H9 (cell line): ENCODE measurements around the gene SCN10A. TPM values are rescaled to one million over a fixed set of nuclear protein-coding genes. Genes with fewer than 3 reads are reported as not detected.

Experiments used
- DNase-seq: peaks from one replicate; pipeline ENCODE4 v3.0.0-alpha.2; 2017
- H2AFZ ChIP-seq: one replicate; pipeline ENCODE4 v1.6.1; 2013; ENCODE audit warnings: mild to moderate bottlenecking, low read length, control low read depth, moderate library complexity
- H2AK5ac ChIP-seq: 2 replicates; pipeline ENCODE4 v1.6.1; 2013; ENCODE audit warnings: low read length, control low read depth, mixed read lengths; ENCODE audit not compliant: insufficient read length
- H2BK120ac ChIP-seq: one replicate; pipeline ENCODE4 v1.6.1; 2013; ENCODE audit warnings: low read depth, mild to moderate bottlenecking, low read length, control low read depth, inconsistent platforms; ENCODE audit not compliant: poor library complexity, severe bottlenecking
- H2BK12ac ChIP-seq: 2 replicates; pipeline ENCODE4 v1.6.1; 2013; ENCODE audit warnings: low read length, control low read depth, mixed read lengths, low read depth; ENCODE audit not compliant: insufficient read length
- H2BK15ac ChIP-seq: 2 replicates; pipeline ENCODE4 v1.6.1; 2013; ENCODE audit warnings: low read depth, low read length, control low read depth
- H2BK20ac ChIP-seq: one replicate; pipeline ENCODE4 v1.6.1; 2013; ENCODE audit warnings: low read depth, mild to moderate bottlenecking, low read length, control low read depth, inconsistent platforms; ENCODE audit not compliant: poor library complexity, severe bottlenecking
- H2BK5ac ChIP-seq: 2 replicates; pipeline ENCODE4 v1.6.1; 2013; ENCODE audit warnings: low read length, control low read depth, mixed read lengths; ENCODE audit not compliant: insufficient read length
- H3K14ac ChIP-seq: 2 replicates; pipeline ENCODE4 v1.6.1; 2013; ENCODE audit warnings: low read length, control low read depth; ENCODE audit not compliant: insufficient read depth
- H3K18ac ChIP-seq: 2 replicates; pipeline ENCODE4 v1.6.1; 2013; ENCODE audit warnings: low read depth, mild to moderate bottlenecking, mixed read lengths, low read length, control low read depth; ENCODE audit not compliant: insufficient read length
- H3K23ac ChIP-seq: 2 replicates; pipeline ENCODE4 v1.6.1; 2013; ENCODE audit warnings: low read length, control low read depth, mixed read lengths, low read depth; ENCODE audit not compliant: insufficient read length
- H3K23me2 ChIP-seq: 2 replicates; pipeline ENCODE4 v1.6.1; 2013; ENCODE audit warnings: low read depth, mild to moderate bottlenecking, mixed read lengths, low read length, control low read depth; ENCODE audit not compliant: insufficient read length, poor library complexity, severe bottlenecking
- H3K27ac ChIP-seq: 2 replicates; pipeline ENCODE4 v1.5.1; 2013; ENCODE audit warnings: low read length, control low read depth, mixed read lengths, low read depth; ENCODE audit not compliant: insufficient read length
- H3K27me3 ChIP-seq: 2 replicates; pipeline ENCODE4 v1.6.1; 2013; ENCODE audit warnings: low read length, control low read depth, inconsistent platforms; ENCODE audit not compliant: insufficient read depth
- H3K4ac ChIP-seq: 2 replicates; pipeline ENCODE4 v1.6.1; 2013; ENCODE audit warnings: low read depth, mild to moderate bottlenecking, control low read depth, inconsistent platforms, low read length, moderate library complexity
- H3K4me1 ChIP-seq: 2 replicates; pipeline ENCODE4 v1.6.1; 2013; ENCODE audit warnings: low read length, control low read depth, inconsistent platforms; ENCODE audit not compliant: insufficient read depth
- H3K4me2 ChIP-seq: 2 replicates; pipeline ENCODE4 v1.6.1; 2013; ENCODE audit warnings: low read length, control low read depth, mixed read lengths; ENCODE audit not compliant: insufficient read length, insufficient read depth
- H3K56ac ChIP-seq: 2 replicates; pipeline ENCODE4 v1.6.1; 2013; ENCODE audit warnings: low read depth, mild to moderate bottlenecking, mixed read lengths, low read length, control low read depth; ENCODE audit not compliant: insufficient read length
- H3K79me1 ChIP-seq: 2 replicates; pipeline ENCODE4 v1.6.1; 2013; ENCODE audit warnings: low read depth, mild to moderate bottlenecking, moderate library complexity, low read length, control low read depth, inconsistent platforms; ENCODE audit not compliant: insufficient read depth, poor library complexity, severe bottlenecking
- H3K79me2 ChIP-seq: 2 replicates; pipeline ENCODE4 v1.6.1; 2013; ENCODE audit warnings: low read length, control low read depth, inconsistent platforms; ENCODE audit not compliant: insufficient read depth
- H3K9ac ChIP-seq: 2 replicates; pipeline ENCODE4 v1.6.1; 2013; ENCODE audit warnings: low read length, control low read depth, mixed read lengths; ENCODE audit not compliant: insufficient read length; ENCODE audit errors: extremely low read depth
- H3K9me3 ChIP-seq: one replicate; pipeline ENCODE4 v1.6.1; 2013; ENCODE audit warnings: low read depth, low read length, inconsistent platforms; ENCODE audit not compliant: control insufficient read depth
- H3T11ph ChIP-seq: one replicate; pipeline ENCODE4 v1.6.1; 2013; ENCODE audit warnings: mild to moderate bottlenecking, low read length, control low read depth, inconsistent platforms
- H4K20me1 ChIP-seq: one replicate; pipeline ENCODE4 v1.6.1; 2013; ENCODE audit not compliant: control insufficient read depth, insufficient read length, insufficient read depth
- H4K5ac ChIP-seq: 2 replicates; pipeline ENCODE4 v1.6.1; 2013; ENCODE audit warnings: low read depth, mild to moderate bottlenecking, mixed read lengths, low read length, control low read depth; ENCODE audit not compliant: insufficient read length
- H4K8ac ChIP-seq: replicated peaks from 2 replicates; pipeline ENCODE4 v1.6.1; 2013; ENCODE audit warnings: low read length, control low read depth, mixed read lengths, low read depth; ENCODE audit not compliant: insufficient read length
- H4K91ac ChIP-seq: 2 replicates; pipeline ENCODE4 v1.6.1; 2013; ENCODE audit warnings: low read depth, mild to moderate bottlenecking, moderate library complexity, mixed read lengths, low read length, control low read depth; ENCODE audit not compliant: insufficient read length
- H3K27ac Mint-ChIP-seq, 3 experiments: 2 replicates in 2 of 3; 3 replicates in 1 of 3; pipeline ENCODE4 v1.8.0; 2020 to 2021; ENCODE audit warnings: mixed read lengths in 3 of 3, mild to moderate bottlenecking in 1 of 3, moderate library complexity in 1 of 3
- H3K27me3 Mint-ChIP-seq: 2 replicates; pipeline ENCODE4 v1.8.0; 2021; ENCODE audit warnings: low read depth, mild to moderate bottlenecking, moderate library complexity, mixed read lengths
- H3K36me3 Mint-ChIP-seq, 3 experiments: 2 replicates in 2 of 3; 3 replicates in 1 of 3; pipeline ENCODE4 v1.8.0; 2020 to 2021; ENCODE audit warnings: low read depth in 3 of 3, mixed read lengths in 3 of 3; ENCODE audit not compliant: insufficient read depth in 1 of 3
- H3K4me1 Mint-ChIP-seq, 2 experiments: 2 replicates each; pipeline ENCODE4 v1.8.0; 2020; ENCODE audit warnings: mixed read lengths in 2 of 2
- H3K4me3 Mint-ChIP-seq, 2 experiments: 2 replicates in 1 of 2; 3 replicates in 1 of 2; pipeline ENCODE4 v1.8.0; 2020 to 2021; ENCODE audit warnings: mild to moderate bottlenecking in 2 of 2, mixed read lengths in 2 of 2, moderate library complexity in 1 of 2
- H3K9me3 Mint-ChIP-seq, 2 experiments: 2 replicates in 1 of 2; 3 replicates in 1 of 2; pipeline ENCODE4 v1.8.0; 2020; ENCODE audit warnings: mild to moderate bottlenecking in 2 of 2, mixed read lengths in 2 of 2, moderate library complexity in 1 of 2
- WGBS: extraction: QIAGEN DNeasy Blood & Tissue Kit; methylation state at CpG from one replicate; pipeline ENCODE4 v1.1.7; 2013; ENCODE audit warnings: missing lambda C conversion rate, low lambda C conversion rate, mixed read lengths; ENCODE audit not compliant: insufficient read length; ENCODE audit errors: extremely low coverage; 5-methylcytosine and 5-hydroxymethylcytosine counted together
- total RNA-seq: library from RNA; stranded (reverse); gene quantifications from 2 replicates; pipeline ENCODE4 v1.2.1, GENCODE V29; 2021
- TF ChIP-seq, protein P1 (sequence below): fragments of 200-600 bp; sonication (generic); conservative IDR thresholded peaks from 3 replicates; pipeline ENCODE4 v1.8.0; 2021; ENCODE audit warnings: antibody characterized with exemption, mild to moderate bottlenecking

The SCN10A gene
- total RNA-seq, 1 experiment from 2014 or later = not detected

DNA sequence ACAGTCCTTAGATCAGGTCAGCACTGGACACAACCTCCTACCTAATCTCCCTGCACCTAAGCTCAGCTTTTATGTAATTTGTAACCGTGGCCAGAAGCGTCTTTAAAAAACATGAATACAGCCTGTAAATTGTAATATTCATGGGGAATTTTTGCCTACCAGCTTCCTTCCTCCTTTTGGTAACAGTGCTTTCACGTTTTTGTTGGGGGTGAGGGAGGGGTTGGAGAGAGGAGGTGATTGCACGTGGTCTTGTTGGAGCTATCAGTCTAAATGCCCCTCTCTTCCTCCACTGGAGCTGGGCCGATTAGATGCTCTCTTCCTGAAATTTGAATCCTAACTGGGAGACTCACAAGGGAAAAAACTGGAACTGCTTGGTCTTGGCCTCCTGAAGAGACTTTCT, 131.5 kb downstream of the SCN10A start:
- H3K36me3 Mint-ChIP-seq = no peaks in the 10 kb centered on the region
- no peaks in the 10 kb centered on the region for H4K20me1 ChIP-seq
- H2BK15ac ChIP-seq = no peak overlapping the region
- H3K27ac ChIP-seq = no peak overlapping the region
- H3T11ph ChIP-seq = no peak overlapping the region
- no peak overlapping the region for H2AFZ ChIP-seq
- no peaks in the 10 kb centered on the region for H3K27me3 ChIP-seq
- no peaks in the 10 kb centered on the region for H3K9me3 Mint-ChIP-seq
- peaks cover 16% of the 10 kb centered on the region for H3K27me3 Mint-ChIP-seq
- no peaks in the 10 kb centered on the region for H3K79me2 ChIP-seq
- H3K4me2 ChIP-seq = no peak overlapping the region
- H2BK120ac ChIP-seq = no peak overlapping the region
- no peak overlapping the region for H4K91ac ChIP-seq
- H3K27ac Mint-ChIP-seq = no peak overlapping the region; a peak in 1 of 7 replicates
- H3K18ac ChIP-seq = no peak overlapping the region
- no peaks in the 10 kb centered on the region for H3K79me1 ChIP-seq
- no peak overlapping the region for H4K5ac ChIP-seq
- no peak overlapping the region for H3K14ac ChIP-seq
- WGBS = no CpG with 5 or more reads among the region's 5 CpGs
- H2AK5ac ChIP-seq = no peak overlapping the region
- no peaks in the 10 kb centered on the region for H3K9me3 ChIP-seq
- DNase-seq = no peak
- H3K4ac ChIP-seq = no peak overlapping the region
- H3K4me3 Mint-ChIP-seq = no peak overlapping the region
- no peak overlapping the region for H3K9ac ChIP-seq
- no peak overlapping the region for H4K8ac ChIP-seq
- no peaks in the 10 kb centered on the region for H3K4me1 ChIP-seq
- H3K23ac ChIP-seq = no peak overlapping the region
- H2BK12ac ChIP-seq = no peak overlapping the region
- TF ChIP-seq, protein P1, sequence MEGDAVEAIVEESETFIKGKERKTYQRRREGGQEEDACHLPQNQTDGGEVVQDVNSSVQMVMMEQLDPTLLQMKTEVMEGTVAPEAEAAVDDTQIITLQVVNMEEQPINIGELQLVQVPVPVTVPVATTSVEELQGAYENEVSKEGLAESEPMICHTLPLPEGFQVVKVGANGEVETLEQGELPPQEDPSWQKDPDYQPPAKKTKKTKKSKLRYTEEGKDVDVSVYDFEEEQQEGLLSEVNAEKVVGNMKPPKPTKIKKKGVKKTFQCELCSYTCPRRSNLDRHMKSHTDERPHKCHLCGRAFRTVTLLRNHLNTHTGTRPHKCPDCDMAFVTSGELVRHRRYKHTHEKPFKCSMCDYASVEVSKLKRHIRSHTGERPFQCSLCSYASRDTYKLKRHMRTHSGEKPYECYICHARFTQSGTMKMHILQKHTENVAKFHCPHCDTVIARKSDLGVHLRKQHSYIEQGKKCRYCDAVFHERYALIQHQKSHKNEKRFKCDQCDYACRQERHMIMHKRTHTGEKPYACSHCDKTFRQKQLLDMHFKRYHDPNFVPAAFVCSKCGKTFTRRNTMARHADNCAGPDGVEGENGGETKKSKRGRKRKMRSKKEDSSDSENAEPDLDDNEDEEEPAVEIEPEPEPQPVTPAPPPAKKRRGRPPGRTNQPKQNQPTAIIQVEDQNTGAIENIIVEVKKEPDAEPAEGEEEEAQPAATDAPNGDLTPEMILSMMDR = no peak
- H3K56ac ChIP-seq = no peak overlapping the region
- H2BK20ac ChIP-seq = no peak overlapping the region
- H3K4me1 Mint-ChIP-seq = no peaks in the 10 kb centered on the region
- H3K23me2 ChIP-seq = no peaks in the 10 kb centered on the region
- no peak overlapping the region for H2BK5ac ChIP-seq
